SK-N-SH (cell line): ENCODE data around the gene NR2F6. TPM values are rescaled to one million over a fixed set of nuclear protein-coding genes. Genes with fewer than 3 reads are reported as not detected.

Source experiments
- CTCF ChIA-PET: fragments of 300-600, 350-600 bp; formaldehyde crosslinking; extraction: SDS; loops from one replicate; lab custom pipeline; 2021; lab: Yijun Ruan, JAX
- POLR2A ChIA-PET: fragments of 350-600 bp; sonication (Branson Sonifier 250); formaldehyde crosslinking; extraction: SDS; loops from one replicate; lab custom pipeline; 2020; ENCODE audit warnings: antibody characterized with exemption, inconsistent platforms; lab: Yijun Ruan, JAX
- DNase-seq: peaks from one replicate; pipeline ENCODE4 v3.0.0; 2012
- H2AFZ ChIP-seq: fragments of 200-600 bp; sonication (generic); 2 replicates; pipeline ENCODE4 v1.8.1; 2016; ENCODE audit warnings: antibody characterized with exemption, mild to moderate bottlenecking, low read depth
- H3F3A ChIP-seq: fragments of 200-600 bp; sonication (generic); replicated peaks from 2 replicates; pipeline ENCODE3; 2016; ENCODE audit warnings: antibody characterized with exemption, mild to moderate bottlenecking; ENCODE audit not compliant: insufficient read depth
- H3K27ac ChIP-seq, 2 experiments: fragments of 200-500 bp in 1 of 2; fragments of 200-600 bp in 1 of 2; sonication (Bioruptor generic) in 1 of 2; sonication (generic), shearing (Covaris generic) in 1 of 2; 2 replicates each; pipeline versions ENCODE4 v1.5.1 to v1.6.1; 2014 to 2016; ENCODE audit warnings: low read depth in 2 of 2, inconsistent platforms in 1 of 2, low read length in 1 of 2, mild to moderate bottlenecking in 1 of 2, mixed read lengths in 1 of 2
- H3K27me3 ChIP-seq: fragments of 200-600 bp; sonication (generic), shearing (Covaris generic); 2 replicates; pipeline ENCODE4 v1.6.1; 2016; ENCODE audit warnings: mixed run types; ENCODE audit not compliant: insufficient read depth
- H3K36me3 ChIP-seq, 2 experiments: fragments of 200-500 bp in 1 of 2; fragments of 200-600 bp in 1 of 2; sonication (Bioruptor generic) in 1 of 2; sonication (generic) in 1 of 2; replicated peaks in 1 of 2; 2 replicates each; pipeline versions ENCODE3 to v1.5.1; 2014 to 2016; ENCODE audit warnings: low read length in 1 of 2, mild to moderate bottlenecking in 1 of 2; ENCODE audit not compliant: insufficient read depth in 2 of 2, control insufficient read depth in 1 of 2
- H3K4me1 ChIP-seq, 2 experiments: fragments of 200-500 bp in 1 of 2; fragments of 200-600 bp in 1 of 2; sonication (Bioruptor generic) in 1 of 2; sonication (generic), shearing (Covaris generic) in 1 of 2; 2 replicates each; pipeline versions ENCODE4 v1.5.1 to v1.6.1; 2014 to 2016; ENCODE audit warnings: low read depth in 1 of 2, low read length in 1 of 2, mixed run types in 1 of 2; ENCODE audit not compliant: insufficient read depth in 2 of 2, control insufficient read depth in 1 of 2
- H3K4me2 ChIP-seq: fragments of 200-600 bp; sonication (generic), shearing (Covaris generic); 2 replicates; pipeline ENCODE4 v1.6.1; 2017; ENCODE audit warnings: mixed run types
- H3K4me3 ChIP-seq, 2 experiments: fragments of 200-500 bp in 1 of 2; fragments of 200-600 bp in 1 of 2; sonication (Bioruptor generic) in 1 of 2; sonication (generic), shearing (Covaris generic) in 1 of 2; 2 replicates each; pipeline versions ENCODE4 v1.5.1 to v1.8.1; 2014 to 2016; ENCODE audit warnings: low read depth in 2 of 2, inconsistent platforms in 1 of 2, low read length in 1 of 2, mild to moderate bottlenecking in 1 of 2, mixed read lengths in 1 of 2, moderate library complexity in 1 of 2
- H3K79me2 ChIP-seq: fragments of 200-600 bp; sonication (generic); 2 replicates; pipeline ENCODE4 v1.8.1; 2017; ENCODE audit warnings: mild to moderate bottlenecking; ENCODE audit not compliant: insufficient read depth
- H3K9ac ChIP-seq: fragments of 200-600 bp; sonication (generic); 2 replicates; pipeline ENCODE4 v1.6.1; 2017; ENCODE audit warnings: mixed run types
- H3K9me2 ChIP-seq: fragments of 200-600 bp; sonication (generic); 2 replicates; pipeline ENCODE4 v1.6.1; 2017; ENCODE audit warnings: mixed run types
- H3K9me3 ChIP-seq: fragments of 200-600 bp; sonication (generic); 2 replicates; pipeline ENCODE4 v1.6.1; 2017; ENCODE audit warnings: mixed run types, mild to moderate bottlenecking, moderate library complexity
- H4K20me1 ChIP-seq: fragments of 200-600 bp; sonication (generic); 2 replicates; pipeline ENCODE4 v1.6.1; 2017; ENCODE audit warnings: mild to moderate bottlenecking, mixed run types; ENCODE audit not compliant: insufficient read depth
- FOXJ3 ChIP-seq: sonication (generic); formaldehyde crosslinking; IDR thresholded peaks from 2 replicates; pipeline ENCODE4 v1.5.1; 2020; ENCODE audit warnings: mild to moderate bottlenecking, missing genetic modification reagents
- GABPA ChIP-seq: IDR thresholded peaks from 2 replicates; pipeline ENCODE4 v1.4.0; 2012; ENCODE audit warnings: low read depth, mild to moderate bottlenecking
- MEF2A ChIP-seq: IDR thresholded peaks from 2 replicates; pipeline ENCODE4 v1.4.0; 2012; ENCODE audit warnings: low read depth, borderline replicate concordance
- NFIC ChIP-seq: IDR thresholded peaks from 2 replicates; pipeline ENCODE4 v1.4.0; 2012; ENCODE audit warnings: borderline replicate concordance
- NRF1 ChIP-seq: IDR thresholded peaks from 2 replicates; pipeline ENCODE4 v1.6.1; 2012; ENCODE audit warnings: low read depth, mild to moderate bottlenecking, low read length
- PBX3 ChIP-seq: IDR thresholded peaks from 2 replicates; pipeline ENCODE4; 2012
- RAD21 ChIP-seq: IDR thresholded peaks from 2 replicates; pipeline ENCODE4 v1.6.1; 2012; ENCODE audit warnings: mild to moderate bottlenecking, low read length
- RCOR1 ChIP-seq: fragments of 150-350 bp; IDR thresholded peaks from 2 replicates; pipeline ENCODE4 v1.6.1; 2017; ENCODE audit warnings: antibody characterized with exemption, low read length
- SMC3 ChIP-seq: IDR thresholded peaks from 2 replicates; pipeline ENCODE4 v1.6.1; 2012; ENCODE audit warnings: low read depth, low read length, improper control_type of control experiment
- TAF1 ChIP-seq: IDR thresholded peaks from 2 replicates; pipeline ENCODE4 v1.6.1; 2012; ENCODE audit warnings: low read depth, mild to moderate bottlenecking, low read length, moderate library complexity, borderline replicate concordance
- TCF12 ChIP-seq: IDR thresholded peaks from 2 replicates; pipeline ENCODE4 v1.4.0; 2012
- USF1 ChIP-seq: IDR thresholded peaks from 2 replicates; pipeline ENCODE4 v1.4.0; 2012; ENCODE audit warnings: low read depth, borderline replicate concordance
- ZBTB33 ChIP-seq: IDR thresholded peaks from 2 replicates; pipeline ENCODE4 v1.4.0; 2012; ENCODE audit warnings: low read depth, borderline replicate concordance
- WGBS: methylation state at CpG from one replicate; pipeline ENCODE4 v1.1.6; 2017; ENCODE audit warnings: low lambda C conversion rate; 5-methylcytosine and 5-hydroxymethylcytosine counted together
- polyA plus RNA-seq, 3 experiments: library from polyadenylated mRNA; depleted of rRNA; stranded (reverse); fragments of >200 nt; gene quantifications; 2 replicates each; pipeline ENCODE4 v1.2.3, GENCODE V29; 2012

Gene NR2F6
- polyA plus RNA-seq, 1 of the 3 experiments (the other 2 are of a cell fraction): 37.3 TPM

- ChIA-PET CTCF (interaction anchor here (0.6 kb wide), 1 partner anchor 34 kb away, joined by 3 read pairs; no protein-coding TSS in a partner anchor), POLR2A (no interaction called here)
- TF ChIP-seq MEF2A (no peak), TCF12 (no peak), RAD21 (no peak), USF1 (no peak)
- no peak overlapping the region for H3K4me3 ChIP-seq
- no peak overlapping the region for H2AFZ ChIP-seq
- H4K20me1 ChIP-seq: no peaks in the 10 kb centered on the region
- H3K36me3 ChIP-seq: no peaks in the 10 kb centered on the region
- 100% methylated on average over 9 of the region's 9 CpGs for WGBS
- H3K4me1 ChIP-seq: peaks cover 0 to 5% of the 10 kb centered on the region in 2 experiments; a peak in 1 of 4 replicates
- no peak overlapping the region for H3K9ac ChIP-seq
- H3K4me2 ChIP-seq: no peak overlapping the region
- no peaks in the 10 kb centered on the region for H3K27me3 ChIP-seq
- H3K79me2 ChIP-seq: no peaks in the 10 kb centered on the region
- no peak overlapping the region for H3K27ac ChIP-seq
- no peaks in the 10 kb centered on the region for H3K9me2 ChIP-seq
- H3F3A ChIP-seq: peaks cover 7% of the 10 kb centered on the region
- DNase-seq: no peak
- no peaks in the 10 kb centered on the region for H3K9me3 ChIP-seq
These were observed 41.0 kb upstream of the NR2F6 start for GRCh38 chr19:17286752-17287151.

- no peaks in the 10 kb centered on the region for H3K79me2 ChIP-seq
- peaks cover 0 to 5% of the 10 kb centered on the region in 2 experiments; a peak in 1 of 4 replicates for H3K4me1 ChIP-seq
- ChIA-PET CTCF (no interaction called here), POLR2A (no interaction called here)
- H3K9me3 ChIP-seq: no peaks in the 10 kb centered on the region
- 89% methylated on average over 5 of the region's 11 CpGs for WGBS
- H3K9ac ChIP-seq: no peak overlapping the region
- TF ChIP-seq TAF1 (no peak), NRF1 (no peak), RAD21 (no peak), RCOR1 (no peak), ZBTB33 (no peak), SMC3 (no peak), FOXJ3 (CRISPR knock-in tag) (no peak), GABPA (no peak), NFIC (no peak), PBX3 (no peak)
- peaks cover 7% of the 10 kb centered on the region for H3F3A ChIP-seq
- DNase-seq: no peak
- no peak overlapping the region for H3K4me2 ChIP-seq
- no peaks in the 10 kb centered on the region for H3K27me3 ChIP-seq
- no peak overlapping the region for H3K27ac ChIP-seq
- H2AFZ ChIP-seq: no peak overlapping the region
- no peaks in the 10 kb centered on the region for H3K36me3 ChIP-seq
- H3K4me3 ChIP-seq: no peak overlapping the region
- no peaks in the 10 kb centered on the region for H3K9me2 ChIP-seq
- no peaks in the 10 kb centered on the region for H4K20me1 ChIP-seq
These were observed 40.5 kb upstream of the NR2F6 start for GRCh38 chr19:17286263-17286662.
